ENCODE measurements around the gene ZNF142. TPM values are rescaled to one million over a fixed set of nuclear protein-coding genes. Genes with fewer than 3 reads are reported as not detected.
A peak's percentile ranks its signal among the peaks of the same experiment; 100 is the strongest.

ZNF142 gene
- total RNA-seq, 2 experiments from 2014 or later = 49.2 to 53.1 TPM

DNA sequence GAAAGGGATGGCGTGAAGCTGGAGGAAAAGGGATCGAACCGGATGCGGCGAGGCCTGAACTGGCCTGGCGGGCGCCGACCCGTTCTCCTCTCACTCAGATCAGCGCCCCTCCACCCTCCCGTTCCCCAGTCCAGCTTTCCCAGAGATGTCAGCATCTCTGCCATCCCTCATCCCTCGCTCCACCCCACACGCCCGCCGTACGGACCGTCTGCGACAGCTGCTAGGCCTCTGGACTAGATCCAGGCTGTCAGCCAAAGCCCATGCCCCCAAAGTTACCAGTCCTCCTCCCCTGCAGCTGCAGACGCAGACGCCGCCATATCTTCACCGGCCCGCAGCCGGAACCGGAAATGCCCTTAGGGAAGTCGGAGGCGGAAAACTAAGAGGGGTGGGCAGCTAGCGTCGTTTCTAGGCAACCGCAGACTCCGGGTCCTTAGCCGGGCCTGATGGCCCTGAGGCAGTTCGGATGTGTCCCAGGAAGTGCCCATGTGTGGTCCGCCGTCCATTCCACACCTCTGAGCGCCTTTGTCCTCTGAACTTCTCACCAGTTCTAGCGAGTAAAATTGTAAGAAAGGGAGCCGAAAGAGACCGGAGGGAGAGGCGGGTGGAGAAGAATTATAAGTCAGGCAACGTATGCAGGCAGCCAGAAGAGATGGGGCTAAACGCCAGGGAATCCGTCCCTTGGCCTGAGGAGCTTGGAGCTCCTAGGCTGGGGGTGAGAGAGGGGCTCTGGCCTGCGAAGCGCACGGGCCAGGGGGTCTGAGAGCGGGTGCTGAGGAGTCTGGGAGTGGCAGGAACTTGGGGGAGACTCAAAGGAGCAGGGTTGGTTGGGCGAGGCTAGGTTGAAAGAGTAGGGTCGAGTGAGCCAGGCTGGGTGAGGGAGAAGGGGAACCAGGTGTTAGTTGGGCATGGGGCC lies 12.5 kb upstream of the ZNF142 start, which contains the start of the genes RNF25 and STK36:
TSS of gene RNF25 (minus strand) at position 349 of the 913 bp plus-strand sequence. CDS start at position 317, 32 bp downstream.
TSS of gene STK36 (plus strand) at position 433 of the 913 bp plus-strand sequence. CDS start 744 bp downstream, outside the sequence.
- H3K27me3 Mint-ChIP-seq (ENCODE audit: low read depth) = no peaks in the 10 kb centered on the region
- H3K36me3 Mint-ChIP-seq (ENCODE audit: low read depth) = peaks cover 9% of the 10 kb centered on the region
- H3K4me3 Mint-ChIP-seq = peak within 1 kb of the TSS; percentile 88
- DNase-seq (peak; percentile 89), ATAC-seq (peak; percentile 92)
- peak within 1 kb of the TSS; percentile 93 for H3K27ac Mint-ChIP-seq
- CTCF ChIA-PET = interaction anchor here (0.6 to 5.9 kb wide), 9 partner anchors 12 to 415 kb away, joined by 3 to 51 read pairs (median 5); partner anchors contain the start of genes BCS1L, TTLL4 and ZNF142
- POLR2A ChIA-PET = interaction anchor here (0.5 to 4.0 kb wide), 8 partner anchors 12 to 405 kb away, joined by 3 to 39 read pairs (median 3); partner anchors contain the start of genes BCS1L and ZNF142
- peaks cover 26% of the 10 kb centered on the region for H3K4me1 Mint-ChIP-seq (ENCODE audit: low read depth)
- no peaks in the 10 kb centered on the region for H3K9me3 Mint-ChIP-seq (ENCODE audit: insufficient read depth)

DNA sequence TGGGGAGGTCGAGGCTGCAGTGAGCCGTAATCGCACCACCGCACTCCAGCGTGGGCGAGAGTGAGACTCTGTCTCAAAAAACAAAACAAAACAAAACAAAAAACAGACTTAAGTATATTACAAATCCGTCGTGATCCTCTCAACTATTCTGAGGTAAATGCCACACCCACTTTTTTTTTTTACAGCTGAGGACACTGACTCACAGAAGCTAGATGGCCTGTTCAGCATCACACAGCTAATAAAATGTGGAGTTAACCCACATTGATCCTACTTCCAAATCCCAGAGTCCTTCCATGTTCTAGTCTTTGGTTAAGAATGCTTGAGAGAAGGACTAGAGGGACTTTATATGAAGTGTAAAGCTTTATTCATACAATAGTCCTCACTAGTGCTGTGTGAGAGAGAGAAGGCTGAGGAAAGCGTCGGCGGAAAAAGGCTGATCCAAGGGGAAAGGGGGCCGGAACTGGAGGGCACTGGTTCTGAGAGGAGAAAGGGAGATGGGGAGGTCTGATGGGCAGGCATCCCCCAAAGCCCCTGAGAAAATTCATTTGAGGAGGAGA lies 11.8 kb upstream of the ZNF142 start:
- Mint-ChIP-seq H3K27ac (peak overlapping the region; percentile 93), H3K36me3 (ENCODE audit: low read depth) (peaks cover 11% of the 10 kb centered on the region), H3K4me3 (peak overlapping the region; percentile 88), H3K27me3 (ENCODE audit: low read depth) (no peaks in the 10 kb centered on the region), H3K9me3 (ENCODE audit: insufficient read depth) (no peaks in the 10 kb centered on the region), H3K4me1 (ENCODE audit: low read depth) (peaks cover 26% of the 10 kb centered on the region)
- CTCF ChIA-PET = interaction anchor here (1.0 to 5.9 kb wide), 8 partner anchors 12 to 414 kb away, joined by 3 to 51 read pairs (median 8); partner anchors contain the start of genes BCS1L, TTLL4 and ZNF142
- no peak for ATAC-seq
- POLR2A ChIA-PET = interaction anchor here (0.9 to 4.0 kb wide), 4 partner anchors 11 to 404 kb away, joined by 3 to 39 read pairs (median 3); partner anchors contain the start of genes BCS1L and ZNF142
- DNase-seq = no peak

DNA sequence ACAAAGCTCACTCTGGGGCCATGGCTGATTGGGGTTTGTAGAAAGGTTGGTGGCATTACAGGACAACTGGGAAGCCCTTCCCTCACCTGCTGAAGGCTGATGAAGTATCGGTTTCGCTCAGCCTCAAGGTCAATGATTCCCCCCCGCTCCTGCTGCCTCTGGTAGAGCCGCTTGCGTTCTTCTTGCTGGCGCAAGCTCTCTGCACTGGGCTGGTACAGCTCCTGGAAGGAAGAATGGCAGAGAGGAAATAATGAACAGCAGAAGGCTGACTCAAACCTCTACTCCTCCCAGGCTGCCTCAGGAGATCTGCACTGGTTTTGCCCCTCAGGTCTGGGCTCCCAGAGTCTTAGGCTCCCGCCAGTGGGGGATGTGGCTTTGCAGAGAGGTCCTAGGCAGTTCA lies 5.2 kb upstream of the ZNF142 start:
- Mint-ChIP-seq H3K4me3 (no peak overlapping the region), H3K27ac (no peak overlapping the region), H3K36me3 (ENCODE audit: low read depth) (peaks cover 47% of the 10 kb centered on the region), H3K4me1 (ENCODE audit: low read depth) (peaks cover 11% of the 10 kb centered on the region), H3K27me3 (ENCODE audit: low read depth) (no peaks in the 10 kb centered on the region), H3K9me3 (ENCODE audit: insufficient read depth) (no peaks in the 10 kb centered on the region)
- ChIA-PET POLR2A (no interaction called here), CTCF (no interaction called here)
- ATAC-seq (no peak), DNase-seq (no peak)

GRCh38 chr2:218663901-218664300 lies 4.5 kb upstream of the ZNF142 start:
- ATAC-seq = no peak
- no peak overlapping the region for H3K27ac Mint-ChIP-seq
- no peaks in the 10 kb centered on the region for H3K27me3 Mint-ChIP-seq (ENCODE audit: low read depth)

DNA sequence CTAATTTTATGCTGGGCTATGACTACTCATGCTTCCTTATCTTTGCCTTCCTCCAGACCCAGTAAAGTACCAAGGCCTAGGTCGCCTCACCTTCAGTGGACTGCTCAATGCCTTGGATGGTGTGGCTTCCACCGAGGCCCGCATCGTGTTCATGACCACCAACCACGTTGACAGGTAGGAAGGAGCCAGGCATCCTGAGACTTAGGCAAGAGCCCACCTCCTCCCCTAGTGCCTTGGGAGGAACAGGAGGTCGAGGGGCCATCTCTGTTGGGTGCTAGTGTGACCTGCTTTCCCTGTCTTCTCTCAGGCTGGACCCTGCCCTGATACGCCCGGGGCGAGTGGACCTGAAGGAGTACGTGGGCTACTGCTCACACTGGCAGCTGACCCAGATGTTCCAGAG lies 3.4 kb upstream of the ZNF142 start:
- H3K4me3 Mint-ChIP-seq = no peak overlapping the region
- no peak overlapping the region for H3K27ac Mint-ChIP-seq
- ATAC-seq = no peak

More at GRCh38 chr2:218663901-218664300, 4.5 kb upstream of the ZNF142 start:
- Mint-ChIP-seq H3K9me3 (ENCODE audit: insufficient read depth) (no peaks in the 10 kb centered on the region), H3K4me3 (no peak overlapping the region), H3K36me3 (ENCODE audit: low read depth) (peaks cover 47% of the 10 kb centered on the region), H3K4me1 (ENCODE audit: low read depth) (peaks cover 14% of the 10 kb centered on the region)
- ChIA-PET CTCF (no interaction called here), POLR2A (no interaction called here)
- DNase-seq = no peak

GRCh38 chr2:218662377-218662776 lies 3.0 kb upstream of the ZNF142 start:
- peaks cover 25% of the 10 kb centered on the region for H3K4me1 Mint-ChIP-seq (ENCODE audit: low read depth)
- no peaks in the 10 kb centered on the region for H3K9me3 Mint-ChIP-seq (ENCODE audit: insufficient read depth)
- no peak overlapping the region for H3K27ac Mint-ChIP-seq
- ChIA-PET POLR2A (no interaction called here), CTCF (interaction anchor here (1.4 to 5.3 kb wide), 2 partner anchors 9 to 16 kb away, joined by 3 to 51 read pairs; partner anchors contain the start of genes RNF25 and STK36)
- no peak overlapping the region for H3K4me3 Mint-ChIP-seq
- H3K27me3 Mint-ChIP-seq (ENCODE audit: low read depth) = no peaks in the 10 kb centered on the region
- peaks cover 48% of the 10 kb centered on the region for H3K36me3 Mint-ChIP-seq (ENCODE audit: low read depth)
- DNase-seq (no peak), ATAC-seq (no peak)

More for the DNA sequence above, 3.4 kb upstream of the ZNF142 start:
- peaks cover 48% of the 10 kb centered on the region for H3K36me3 Mint-ChIP-seq (ENCODE audit: low read depth)
- CTCF ChIA-PET = interaction anchor here (1.4 kb wide), 1 partner anchor 17 kb away, joined by 3 read pairs; no protein-coding TSS in a partner anchor
- H3K9me3 Mint-ChIP-seq (ENCODE audit: insufficient read depth) = no peaks in the 10 kb centered on the region
- no peak for DNase-seq
- H3K4me1 Mint-ChIP-seq (ENCODE audit: low read depth) = peaks cover 21% of the 10 kb centered on the region
- POLR2A ChIA-PET = no interaction called here
- no peaks in the 10 kb centered on the region for H3K27me3 Mint-ChIP-seq (ENCODE audit: low read depth)

- DNase-seq (no peak), ATAC-seq (no peak)
- Mint-ChIP-seq H3K4me1 (ENCODE audit: low read depth) (peaks cover 31% of the 10 kb centered on the region), H3K9me3 (ENCODE audit: insufficient read depth) (no peaks in the 10 kb centered on the region), H3K36me3 (ENCODE audit: low read depth) (peaks cover 52% of the 10 kb centered on the region), H3K27me3 (ENCODE audit: low read depth) (no peaks in the 10 kb centered on the region), H3K4me3 (peak overlapping the region; percentile 90), H3K27ac (peak overlapping the region; percentile 90)
- POLR2A ChIA-PET = interaction anchor here (0.8 to 3.6 kb wide), 6 partner anchors 10 to 261 kb away, joined by 3 to 39 read pairs (median 4); partner anchors contain the start of genes CTDSP1, RNF25 and STK36
- CTCF ChIA-PET = interaction anchor here (0.9 to 5.3 kb wide), 13 partner anchors 12 to 370 kb away, joined by 3 to 62 read pairs (median 5); partner anchors contain the start of genes RNF25, STK36 and TTLL4
These were observed 550 bp upstream of the ZNF142 start for GRCh38 chr2:218659988-218660358.

- Mint-ChIP-seq H3K9me3 (ENCODE audit: insufficient read depth) (no peaks in the 10 kb centered on the region), H3K27me3 (ENCODE audit: low read depth) (no peaks in the 10 kb centered on the region), H3K4me1 (ENCODE audit: low read depth) (peaks cover 31% of the 10 kb centered on the region), H3K4me3 (peak overlapping the region; percentile 90), H3K27ac (peak overlapping the region; percentile 90), H3K36me3 (ENCODE audit: low read depth) (peaks cover 44% of the 10 kb centered on the region)
- ChIA-PET POLR2A (interaction anchor here (0.7 to 3.6 kb wide), 8 partner anchors 11 to 260 kb away, joined by 3 to 39 read pairs (median 3); partner anchors contain the start of genes CTDSP1, RNF25 and STK36), CTCF (interaction anchor here (0.8 to 5.3 kb wide), 19 partner anchors 9 to 428 kb away, joined by 3 to 62 read pairs (median 4); partner anchors contain the start of genes RNF25, STK36 and TTLL4)
- ATAC-seq (peak; percentile 54), DNase-seq (peak; percentile 68)
These were observed 659 bp downstream of the ZNF142 start for GRCh38 chr2:218658671-218659257.

- DNase-seq = no peak
These were observed 3.7 kb downstream of the ZNF142 start for GRCh38 chr2:218655751-218656150.

GRCh38 chr2:218648787-218649100 lies 10.7 kb downstream of the ZNF142 start:
- Mint-ChIP-seq H3K36me3 (ENCODE audit: low read depth) (peaks cover 66% of the 10 kb centered on the region), H3K4me3 (no peak overlapping the region), H3K9me3 (ENCODE audit: insufficient read depth) (no peaks in the 10 kb centered on the region), H3K4me1 (ENCODE audit: low read depth) (peaks cover 3% of the 10 kb centered on the region), H3K27me3 (ENCODE audit: low read depth) (no peaks in the 10 kb centered on the region), H3K27ac (no peak overlapping the region)
- POLR2A ChIA-PET = no interaction called here
- CTCF ChIA-PET = interaction anchor here (0.7 to 1.9 kb wide), 15 partner anchors 10 to 347 kb away, joined by 3 to 32 read pairs (median 3); partner anchors contain the start of genes BCS1L, PLCD4, USP37 and ZNF142
- peak; percentile 25 for ATAC-seq
- DNase-seq = no peak

More at GRCh38 chr2:218655751-218656150, 3.7 kb downstream of the ZNF142 start:
- POLR2A ChIA-PET = interaction anchor here (0.8 kb wide), 1 partner anchor 386 kb away, joined by 4 read pairs; the partner anchor contains the start of genes AAMP and PNKD
- H3K4me3 Mint-ChIP-seq = no peak overlapping the region
- H3K27me3 Mint-ChIP-seq (ENCODE audit: low read depth) = no peaks in the 10 kb centered on the region
- H3K36me3 Mint-ChIP-seq (ENCODE audit: low read depth) = peaks cover 37% of the 10 kb centered on the region
- peaks cover 27% of the 10 kb centered on the region for H3K4me1 Mint-ChIP-seq (ENCODE audit: low read depth)
- no peak overlapping the region for H3K27ac Mint-ChIP-seq
- no peaks in the 10 kb centered on the region for H3K9me3 Mint-ChIP-seq (ENCODE audit: insufficient read depth)
- CTCF ChIA-PET = interaction anchor here (1.8 to 2.2 kb wide), 2 partner anchors 15 to 192 kb away, joined by 5 read pairs; no protein-coding TSS in a partner anchor
- ATAC-seq = no peak
